ENCODE measurements around the gene MT2A. TPM values are rescaled to one million over a fixed set of nuclear protein-coding genes. Genes with fewer than 3 reads are reported as not detected.

MT2A gene
- total and polyA plus RNA-seq, 2 of the 13 experiments (the other 11 are each of a cell fraction or from before 2014, with no cell fraction given) = 135 to 371 TPM

GRCh38 chr16:56569971-56570370 lies 38.4 kb upstream of the MT2A start:
- Histone ChIP-seq H3K79me2 (ENCODE audit: insufficient read depth, low read length) (no peaks in the 10 kb centered on the region), H3K4me1 (ENCODE audit: insufficient read depth, low read length) (no peaks in the 10 kb centered on the region), H3K9ac (ENCODE audit: insufficient read depth, low read depth, low read length) (no peak overlapping the region), H3K27me3 (ENCODE audit: control insufficient read depth in 1 of 2, insufficient read depth in 2 of 2, low read length in 2 of 2) (peaks cover 0 to 9% of the 10 kb centered on the region in 2 experiments; a peak in 1 of 5 replicates), H3K27ac (ENCODE audit: extremely low read length, insufficient read depth, low read length) (no peak overlapping the region), H3K36me3 (replicated peaks in 1 of 2; ENCODE audit: control insufficient read depth in 1 of 2, insufficient read depth in 2 of 2, low read length in 2 of 2) (no peaks in the 10 kb centered on the region), H2AFZ (ENCODE audit: low read length) (no peak overlapping the region), H3K9me3 (ENCODE audit: low read length) (no peaks in the 10 kb centered on the region; the same call in 1 of the 2 replicates), H3K4me3 (replicated peaks in 1 of 3; ENCODE audit: insufficient read depth in 1 of 3, low read depth in 2 of 3, low read length in 3 of 3) (no peak overlapping the region), H4K20me1 (ENCODE audit: insufficient read depth, low read length) (no peaks in the 10 kb centered on the region), H3K4me2 (ENCODE audit: low read depth, low read length) (no peak overlapping the region)
- TF ChIP-seq ZNF331 (CRISPR knock-in tag; IDR thresholded peaks at IDR 0.05) (peak; percentile 91), ZNF430 (CRISPR knock-in tag; IDR thresholded peaks at IDR 0.05) (no peak)
- no TSS peak for BruUV-seq (replicated peaks)
- intact Hi-C loops (cut with micrococcal nuclease; ENCODE audit: unreplicated experiment) = no loop called here
- ATAC-seq (peak; percentile 59; the same call in 2 of the 3 replicates), FAIRE-seq (no peak), DNase-seq (ENCODE audit: low spot score) (no peak)
- POLR2A ChIA-PET = no interaction called here
- WGBS (ENCODE audit: low lambda C conversion rate) = 40% methylated on average over 1 of the region's 1 CpG
- CTCF ChIA-PET (ENCODE audit: low intra/inter-chr PET ratio, low total read pairs) = no interaction called here
- in situ Hi-C loops (cut with HindIII; ENCODE audit: extremely low pct_ligation_motif_present, low pct_unique_long_range_greater_than_20kb) = no loop called here

DNA sequence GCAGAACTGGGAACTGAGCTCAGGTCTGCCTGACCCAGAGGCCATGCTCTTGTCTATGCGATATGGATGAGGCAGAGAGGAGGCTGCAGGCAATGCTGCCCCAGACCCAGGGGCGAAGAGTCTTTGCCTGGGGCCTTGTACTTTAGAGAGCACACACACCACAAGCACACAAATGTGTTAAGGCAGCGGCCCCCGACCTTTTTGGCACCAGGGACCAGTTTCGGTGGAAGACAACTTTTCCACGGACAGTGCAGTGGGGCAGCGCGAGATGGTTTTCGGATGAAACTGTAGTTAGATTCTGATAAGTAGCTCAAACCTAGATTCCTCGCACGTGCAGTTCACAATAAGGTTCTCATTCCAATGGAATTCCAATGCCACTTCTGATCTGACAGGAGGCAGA lies 36.9 kb upstream of the MT2A start:
- intact Hi-C loops (cut with micrococcal nuclease; ENCODE audit: unreplicated experiment) (no loop called here), in situ Hi-C loops (cut with HindIII; ENCODE audit: extremely low pct_ligation_motif_present, low pct_unique_long_range_greater_than_20kb) (no loop called here)
- Histone ChIP-seq H3K36me3 (replicated peaks in 1 of 2; ENCODE audit: control insufficient read depth in 1 of 2, insufficient read depth in 2 of 2, low read length in 2 of 2) (no peaks in the 10 kb centered on the region), H4K20me1 (ENCODE audit: insufficient read depth, low read length) (no peaks in the 10 kb centered on the region), H3K27me3 (ENCODE audit: control insufficient read depth in 1 of 2, insufficient read depth in 2 of 2, low read length in 2 of 2) (peaks cover 0 to 6% of the 10 kb centered on the region in 2 experiments; a peak in 1 of 5 replicates), H2AFZ (ENCODE audit: low read length) (no peak overlapping the region), H3K79me2 (ENCODE audit: insufficient read depth, low read length) (no peaks in the 10 kb centered on the region), H3K9me3 (ENCODE audit: low read length) (no peaks in the 10 kb centered on the region; the same call in 1 of the 2 replicates), H3K4me1 (ENCODE audit: insufficient read depth, low read length) (no peaks in the 10 kb centered on the region), H3K27ac (ENCODE audit: extremely low read length, insufficient read depth, low read length) (no peak overlapping the region), H3K4me2 (ENCODE audit: low read depth, low read length) (no peak overlapping the region), H3K4me3 (replicated peaks in 1 of 3; ENCODE audit: insufficient read depth in 1 of 3, low read depth in 2 of 3, low read length in 3 of 3) (no peak overlapping the region), H3K9ac (ENCODE audit: insufficient read depth, low read depth, low read length) (no peak overlapping the region)
- ATAC-seq (peak; percentile 35; the same call in 1 of the 3 replicates), DNase-seq (ENCODE audit: low spot score) (no peak), FAIRE-seq (no peak)
- no TSS peak for BruUV-seq (replicated peaks)
- ChIA-PET CTCF (ENCODE audit: low intra/inter-chr PET ratio, low total read pairs) (no interaction called here), POLR2A (no interaction called here)
- WGBS (ENCODE audit: low lambda C conversion rate) = 64% methylated on average over 10 of the region's 11 CpGs
- no peak for TF ChIP-seq ZNF337 (CRISPR knock-in tag; IDR thresholded peaks at IDR 0.05; ENCODE audit: borderline replicate concordance, low read depth)
- no peak for TF ChIP-seq UBTF (CRISPR knock-in tag; IDR thresholded peaks at IDR 0.05)
- TF ChIP-seq ZNF33A (CRISPR knock-in tag; IDR thresholded peaks at IDR 0.05; ENCODE audit: borderline replicate concordance) = no peak
- no peak for TF ChIP-seq ZNF883 (CRISPR knock-in tag; IDR thresholded peaks at IDR 0.05; ENCODE audit: not compliant biosample characterization)
- no peak for TF ChIP-seq SIX1 (CRISPR knock-in tag; IDR thresholded peaks at IDR 0.05; ENCODE audit: borderline replicate concordance)
- no peak for TF ChIP-seq ZHX1 (CRISPR knock-in tag; IDR thresholded peaks at IDR 0.05; ENCODE audit: low read depth)
- no peak for TF ChIP-seq PRPF4 (IDR thresholded peaks at IDR 0.05; ENCODE audit: low read depth, low read length, poor library complexity, severe bottlenecking)
- no peak for TF ChIP-seq MTA1 (CRISPR knock-in tag; IDR thresholded peaks at IDR 0.05; ENCODE audit: borderline replicate concordance)
- no peak for TF ChIP-seq ZFP36L1 (CRISPR knock-in tag; IDR thresholded peaks at IDR 0.05)
- TF ChIP-seq, protein P1, sequence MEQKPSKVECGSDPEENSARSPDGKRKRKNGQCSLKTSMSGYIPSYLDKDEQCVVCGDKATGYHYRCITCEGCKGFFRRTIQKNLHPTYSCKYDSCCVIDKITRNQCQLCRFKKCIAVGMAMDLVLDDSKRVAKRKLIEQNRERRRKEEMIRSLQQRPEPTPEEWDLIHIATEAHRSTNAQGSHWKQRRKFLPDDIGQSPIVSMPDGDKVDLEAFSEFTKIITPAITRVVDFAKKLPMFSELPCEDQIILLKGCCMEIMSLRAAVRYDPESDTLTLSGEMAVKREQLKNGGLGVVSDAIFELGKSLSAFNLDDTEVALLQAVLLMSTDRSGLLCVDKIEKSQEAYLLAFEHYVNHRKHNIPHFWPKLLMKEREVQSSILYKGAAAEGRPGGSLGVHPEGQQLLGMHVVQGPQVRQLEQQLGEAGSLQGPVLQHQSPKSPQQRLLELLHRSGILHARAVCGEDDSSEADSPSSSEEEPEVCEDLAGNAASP (CRISPR knock-in tag; IDR thresholded peaks at IDR 0.05; ENCODE audit: borderline replicate concordance) = no peak
